Bronchial epithelial cell (primary cell): Measurements from ENCODE around the gene ZFHX3. TPM values are rescaled to one million over a fixed set of nuclear protein-coding genes. Genes with fewer than 3 reads are reported as not detected.
A peak's percentile ranks its signal among the peaks of the same experiment; 100 is the strongest.

Experiments
- DNase-seq: peaks from one replicate; pipeline ENCODE4 v3.0.0-alpha.2; 2010; ENCODE audit warnings: low read depth
- FAIRE-seq: peaks from 2 replicates; lab custom pipeline; 2011; peaks lifted over from hg19 to GRCh38; lab: Jason Lieb, UNC
- H3K27me3 ChIP-seq: 2 replicates; pipeline ENCODE4 v1.5.1; 2011; ENCODE audit warnings: low read length; ENCODE audit not compliant: control insufficient read depth, insufficient read depth
- H3K36me3 ChIP-seq: 2 replicates; pipeline ENCODE4 v1.5.1; 2011; ENCODE audit warnings: low read length; ENCODE audit not compliant: control insufficient read depth, insufficient read depth
- H3K4me3 ChIP-seq: 2 replicates; pipeline ENCODE4 v1.5.1; 2011; ENCODE audit warnings: mild to moderate bottlenecking, low read depth, low read length, control low read depth
- CTCF ChIP-seq: IDR thresholded peaks from 2 replicates; pipeline ENCODE4 v1.5.1; 2011; ENCODE audit warnings: mild to moderate bottlenecking, moderate library complexity, low read length, control low read depth, inconsistent platforms; ENCODE audit not compliant: insufficient read depth, severe bottlenecking
- total RNA-seq: library from RNA; depleted of rRNA; stranded (reverse); fragments of >200 nt; gene quantifications from 2 replicates; pipeline ENCODE4 v1.2.1, GENCODE V29; 2014

Gene ZFHX3
- total RNA-seq, 1 donor from 2014 or later, result 3.9 TPM

DNA sequence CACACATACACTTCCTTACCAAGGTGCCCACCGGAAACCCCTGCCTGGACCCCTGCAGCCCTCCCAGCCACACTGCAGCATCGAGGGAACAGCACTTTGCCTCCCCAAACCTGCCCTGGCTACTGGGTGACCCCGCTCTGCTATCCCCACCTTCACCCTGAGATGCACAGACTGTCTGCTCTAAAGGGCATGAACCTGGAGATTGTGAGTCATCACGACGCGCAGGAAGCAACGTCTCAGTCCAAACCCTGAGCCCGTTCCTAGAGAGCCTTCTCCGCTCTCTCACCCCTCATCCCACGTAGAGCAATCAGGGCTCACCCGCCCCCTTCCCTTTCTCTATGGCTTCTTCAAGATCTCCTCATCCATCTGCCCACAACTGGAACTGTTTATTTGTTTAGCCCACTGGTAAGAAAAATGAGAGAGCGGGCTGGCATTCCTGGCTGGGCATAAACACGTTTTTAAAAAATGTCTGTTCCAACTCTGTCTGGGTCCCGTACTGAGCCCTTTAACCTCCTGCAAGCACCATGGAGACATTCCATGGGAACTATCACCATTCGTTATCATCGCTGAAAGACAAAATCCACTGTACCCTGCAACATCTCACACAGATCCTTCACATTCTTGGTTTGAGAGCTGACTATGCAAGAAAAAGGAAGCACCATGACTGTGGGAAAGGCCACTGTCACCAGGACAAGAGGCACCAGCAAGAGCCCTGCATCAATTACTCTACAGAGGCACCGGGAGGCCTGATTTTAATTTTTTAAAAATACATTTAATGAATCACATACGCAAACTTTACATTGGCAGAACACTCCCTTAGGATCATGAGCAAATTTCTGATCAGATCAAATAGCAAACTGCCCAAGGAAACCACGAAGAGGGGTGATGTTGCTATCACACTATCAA is 28.2 kb downstream of the ZFHX3 start:
- FAIRE-seq (no peak), DNase-seq (peak; percentile 67)
- Histone ChIP-seq H3K36me3 (no peaks in the 10 kb centered on the region), H3K4me3 (no peak overlapping the region), H3K27me3 (no peaks in the 10 kb centered on the region)
- no peak for TF ChIP-seq CTCF

DNA sequence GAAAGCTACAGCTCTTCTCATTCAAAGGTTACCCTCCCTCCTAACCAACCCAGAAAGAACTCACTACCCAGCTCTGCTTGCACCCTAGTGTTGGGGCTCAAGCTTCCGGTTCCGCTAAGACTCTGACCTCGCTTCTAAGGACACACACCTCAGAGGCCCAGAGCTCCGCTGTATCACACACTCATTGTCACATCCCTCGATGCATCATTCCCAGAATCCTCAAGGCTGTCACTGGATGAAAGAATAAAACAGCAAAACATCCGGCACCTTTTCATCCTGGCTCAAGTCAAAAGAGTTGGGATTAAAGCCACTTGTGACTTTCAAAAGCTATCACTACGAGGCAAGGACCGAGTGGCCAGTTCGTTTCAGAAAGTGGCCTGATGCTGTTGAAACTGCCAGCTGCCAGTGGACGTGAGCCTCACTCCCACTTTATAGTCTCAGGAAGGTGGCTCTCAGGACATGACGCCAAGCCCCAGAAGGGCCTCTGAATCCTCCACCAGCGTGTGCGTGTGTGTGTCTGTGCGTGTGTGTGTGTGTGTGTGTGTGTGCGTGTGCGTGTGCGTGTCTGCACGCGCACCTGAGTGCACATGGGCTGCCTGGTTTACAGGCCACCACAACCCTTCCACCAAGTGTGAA is 29.0 kb downstream of the ZFHX3 start:
- no peak for FAIRE-seq
- DNase-seq, result no peak
- no peaks in the 10 kb centered on the region for H3K27me3 ChIP-seq
- no peaks in the 10 kb centered on the region for H3K36me3 ChIP-seq
- TF ChIP-seq CTCF, result no peak
- no peak overlapping the region for H3K4me3 ChIP-seq

DNA sequence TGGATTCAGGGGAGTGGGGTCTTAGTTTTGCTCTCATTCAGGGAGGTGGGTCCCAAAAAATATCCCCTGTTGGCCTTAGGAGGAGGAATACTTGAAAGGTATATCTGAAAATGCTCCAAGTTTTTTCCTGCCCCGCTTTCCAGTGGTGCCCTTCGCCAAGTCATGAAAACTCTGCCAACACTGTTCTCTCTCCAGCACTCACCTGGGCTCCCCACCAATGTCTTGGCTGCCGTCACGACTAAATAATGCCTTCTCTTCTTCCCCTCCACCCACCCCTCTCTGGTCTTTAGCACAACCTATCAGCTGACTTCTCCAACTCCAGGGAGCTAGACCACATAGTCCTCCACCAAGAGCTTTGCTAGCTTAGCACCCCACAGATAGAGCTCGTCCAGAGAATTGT is 30.6 kb downstream of the ZFHX3 start:
- H3K4me3 ChIP-seq, result no peak overlapping the region
- no peak for TF ChIP-seq CTCF
- no peaks in the 10 kb centered on the region for H3K27me3 ChIP-seq
- no peak for FAIRE-seq
- H3K36me3 ChIP-seq, result no peaks in the 10 kb centered on the region
- DNase-seq, result no peak

- no peak for DNase-seq
- no peak for TF ChIP-seq CTCF
- no peak for FAIRE-seq
Measured at GRCh38 chr16:73016488-73016830, 31.5 kb downstream of the ZFHX3 start.

DNA sequence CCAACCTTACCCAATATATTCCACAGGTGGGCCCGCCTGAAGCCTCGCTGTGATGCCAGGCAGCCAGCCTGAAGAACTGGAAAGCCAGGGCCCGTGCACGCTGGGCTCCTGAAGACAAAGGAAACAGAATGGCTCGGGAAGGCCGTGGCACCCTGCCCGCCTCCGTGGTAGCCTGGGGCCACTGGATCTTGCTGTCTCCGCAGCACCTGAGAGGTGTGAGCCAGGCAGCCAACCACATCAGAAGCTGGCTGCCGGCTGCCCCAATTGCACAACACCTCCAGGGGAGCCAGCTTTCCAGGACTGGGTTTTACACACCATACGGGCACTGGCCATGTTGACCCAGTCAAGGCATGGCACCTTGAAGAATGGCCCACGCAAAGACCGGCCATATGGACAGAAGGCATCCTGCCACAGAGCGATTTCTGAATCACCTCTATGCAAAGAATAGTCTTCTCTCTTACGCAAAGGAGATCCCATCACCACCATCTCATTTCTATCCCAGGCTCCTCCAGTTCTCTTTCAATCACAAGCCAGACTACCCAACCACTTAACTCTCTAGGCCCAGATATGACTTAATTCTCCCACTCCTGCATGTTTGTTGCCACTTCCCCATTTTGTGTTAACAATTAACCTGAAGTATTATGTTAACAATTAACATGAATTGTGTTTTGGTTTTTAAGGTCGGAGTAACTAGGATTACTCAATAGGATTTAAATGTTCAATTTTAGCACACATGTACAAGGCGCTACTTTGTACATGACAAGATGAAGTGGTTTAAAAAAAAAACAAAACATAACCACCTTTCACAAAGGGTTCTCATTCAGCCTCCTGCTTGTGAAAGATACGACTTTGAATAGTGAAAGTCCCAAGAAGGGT is 32.1 kb downstream of the ZFHX3 start:
- TF ChIP-seq CTCF, result no peak
- FAIRE-seq (peak; percentile 28), DNase-seq (peak; percentile 86)
- Histone ChIP-seq H3K27me3 (no peaks in the 10 kb centered on the region), H3K4me3 (no peak overlapping the region), H3K36me3 (no peaks in the 10 kb centered on the region)

More at GRCh38 chr16:73016488-73016830, 31.5 kb downstream of the ZFHX3 start:
- H3K36me3 ChIP-seq, result no peaks in the 10 kb centered on the region
- no peak overlapping the region for H3K4me3 ChIP-seq
- H3K27me3 ChIP-seq, result no peaks in the 10 kb centered on the region
